NCI-H1048 (cell line): ENCODE data around the gene LACRT.

Source experiments
- DNase-seq: peaks from one replicate; lab custom pipeline; 2025; lab: John Stamatoyannopoulos, UW

The LACRT gene

DNA sequence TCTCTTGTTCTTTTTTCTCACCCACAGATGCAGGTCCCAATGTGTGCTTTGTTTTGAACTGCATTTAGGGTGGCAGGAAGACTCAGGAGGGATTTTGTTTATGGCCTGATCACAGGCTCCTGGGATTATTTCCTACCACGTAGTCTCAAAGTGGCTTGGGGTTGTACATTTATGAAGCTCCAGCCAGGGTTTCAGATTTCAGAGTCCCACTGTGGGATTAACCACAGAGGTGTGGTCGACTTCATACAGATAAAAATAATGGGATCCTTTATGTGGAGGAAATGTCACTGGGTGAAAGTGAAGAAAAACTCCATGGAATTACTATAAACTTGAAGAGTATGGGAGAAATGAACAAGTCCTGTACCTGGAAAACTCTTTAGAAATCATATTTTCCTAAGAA, 32.0 kb downstream of the LACRT start:
- no peak for DNase-seq

DNA sequence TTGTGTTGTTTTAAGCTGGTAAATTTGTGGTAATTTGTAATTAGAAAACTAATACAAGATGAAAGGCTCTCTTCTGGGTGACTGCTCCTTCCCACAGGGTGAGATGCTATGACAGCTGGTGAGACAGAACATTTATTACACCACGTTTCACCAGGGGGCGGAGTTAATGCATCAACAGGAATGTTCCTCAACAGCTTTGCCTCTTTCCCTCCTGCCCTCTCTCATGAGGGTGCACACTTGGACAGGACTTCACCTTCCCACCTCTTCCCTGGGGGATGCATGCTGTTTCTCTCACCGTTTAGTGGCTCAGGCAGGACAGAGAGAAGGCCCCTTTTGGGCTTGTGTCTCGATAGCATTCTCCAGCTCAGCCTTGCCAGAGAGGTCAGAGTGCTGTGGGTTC, 32.9 kb downstream of the LACRT start:
- no peak for DNase-seq

DNA sequence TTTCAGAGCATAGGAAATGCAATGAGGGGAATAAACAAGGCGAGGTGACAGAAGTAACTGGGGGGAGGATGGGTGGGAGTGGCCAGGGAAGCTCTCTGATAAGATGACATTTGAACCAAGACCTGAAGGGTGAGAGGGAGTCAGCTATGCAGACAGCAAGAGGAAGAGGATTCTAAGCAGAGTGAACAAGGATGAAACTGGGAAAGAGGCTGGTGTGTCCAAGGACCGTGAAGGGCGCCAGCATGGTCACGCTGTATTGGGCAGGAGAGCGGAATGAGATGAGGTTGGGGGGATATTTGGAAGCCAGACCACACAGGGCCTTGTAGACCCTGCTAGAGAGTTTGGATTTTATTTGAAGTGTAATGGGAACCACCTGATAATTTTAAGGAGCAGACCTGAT, 35.7 kb downstream of the LACRT start:
- no peak for DNase-seq

DNA sequence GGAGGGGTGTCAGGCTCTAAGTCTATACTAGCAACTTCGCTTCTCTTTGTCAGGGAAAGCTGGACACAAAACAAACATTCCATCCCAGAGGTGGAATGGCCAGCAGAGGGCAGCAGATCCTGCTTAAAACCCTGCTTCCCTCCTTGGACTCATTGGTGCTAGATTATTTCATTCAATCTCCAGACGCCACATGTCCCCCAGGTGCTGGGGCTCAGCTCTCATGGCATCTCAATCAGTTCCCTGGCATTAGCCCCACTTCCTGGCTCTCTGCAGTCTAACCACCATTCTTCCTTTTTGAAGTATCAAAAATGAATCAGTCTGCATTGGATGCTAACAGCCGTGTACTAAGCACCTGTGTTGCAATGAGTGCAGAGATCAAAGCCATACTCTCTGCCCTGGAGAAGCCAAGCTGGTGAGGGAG, 38.2 kb downstream of the LACRT start:
- DNase-seq, result no peak

DNA sequence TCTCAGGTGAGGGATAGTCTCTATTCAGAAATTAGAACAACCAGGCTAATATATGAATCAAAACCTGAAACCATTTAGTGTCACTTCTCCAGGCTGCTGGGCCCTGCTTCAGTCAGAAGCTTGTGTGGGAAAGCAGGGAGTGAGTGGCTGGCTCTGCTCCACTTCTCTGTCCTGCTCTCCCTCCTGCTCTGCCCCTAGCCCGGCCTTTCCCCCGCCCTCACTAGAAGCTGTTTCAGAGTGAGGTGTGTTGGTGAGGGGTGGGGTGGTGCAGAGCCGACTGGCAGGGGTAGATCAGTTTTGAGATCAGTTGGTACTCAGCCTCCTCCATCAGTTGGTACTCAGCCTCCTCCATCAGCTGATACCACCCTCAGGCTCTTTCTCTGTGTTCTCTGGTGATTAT, 39.2 kb downstream of the LACRT start:
- DNase-seq, result no peak

DNA sequence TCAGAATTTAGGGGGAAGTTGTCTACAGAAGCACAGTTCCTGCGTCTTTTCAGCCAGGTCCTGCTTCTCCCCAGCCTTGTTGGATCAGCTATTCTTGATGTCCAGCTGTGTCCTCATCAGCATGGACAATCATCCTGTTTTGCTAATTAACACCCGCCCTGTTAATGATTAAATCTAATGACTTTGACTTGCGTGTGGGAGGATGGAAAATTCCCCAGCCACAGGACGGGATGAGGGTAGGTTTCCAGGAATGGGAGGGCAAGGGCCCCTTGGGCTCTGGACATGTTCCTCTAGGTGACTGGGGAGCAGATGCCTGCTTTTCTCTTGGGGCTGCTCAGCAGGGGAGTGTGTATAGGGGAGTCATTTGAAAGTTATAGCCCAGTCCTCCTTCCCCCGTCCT, 41.0 kb downstream of the LACRT start:
- DNase-seq, result no peak

DNA sequence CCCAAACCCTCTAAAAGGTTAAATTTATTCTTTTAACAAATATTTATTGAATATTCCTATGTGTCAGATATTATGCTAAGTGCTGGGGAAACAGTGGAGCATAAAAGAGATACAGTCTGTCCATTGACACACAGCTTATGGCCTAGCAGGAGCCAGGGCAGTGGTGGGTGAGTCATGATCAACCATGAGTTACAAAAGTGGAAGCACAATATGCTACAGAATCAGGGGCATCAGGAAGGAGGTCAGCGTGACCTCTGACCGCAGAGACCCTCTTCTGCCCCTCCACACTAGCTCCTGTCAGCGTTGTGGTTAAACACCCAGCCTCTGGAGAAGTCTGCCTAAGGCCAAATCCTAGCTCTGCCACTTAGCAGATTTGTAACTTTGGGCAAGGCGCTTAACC, 41.6 kb downstream of the LACRT start:
- DNase-seq, result no peak

DNA sequence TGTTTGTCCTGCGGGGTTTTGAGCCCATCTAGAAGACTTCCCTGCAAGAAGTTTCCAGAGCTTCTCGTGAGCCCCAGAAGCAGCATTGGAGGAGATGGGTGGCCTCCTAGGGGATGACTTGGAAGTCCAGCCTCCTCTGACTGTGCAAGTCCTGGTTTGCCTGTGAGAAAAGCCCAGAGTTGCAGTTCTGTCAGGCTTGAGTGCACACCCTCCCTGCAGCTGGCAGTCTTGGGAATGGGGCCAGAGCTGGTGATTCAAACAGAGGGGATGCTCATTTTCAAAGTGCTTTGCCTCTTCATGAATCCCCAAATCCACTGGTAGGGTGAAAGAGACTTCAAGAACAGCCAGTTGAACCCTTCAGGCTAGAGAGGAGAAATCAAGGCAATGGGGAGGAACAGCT, 42.4 kb downstream of the LACRT start:
- DNase-seq, result no peak

DNA sequence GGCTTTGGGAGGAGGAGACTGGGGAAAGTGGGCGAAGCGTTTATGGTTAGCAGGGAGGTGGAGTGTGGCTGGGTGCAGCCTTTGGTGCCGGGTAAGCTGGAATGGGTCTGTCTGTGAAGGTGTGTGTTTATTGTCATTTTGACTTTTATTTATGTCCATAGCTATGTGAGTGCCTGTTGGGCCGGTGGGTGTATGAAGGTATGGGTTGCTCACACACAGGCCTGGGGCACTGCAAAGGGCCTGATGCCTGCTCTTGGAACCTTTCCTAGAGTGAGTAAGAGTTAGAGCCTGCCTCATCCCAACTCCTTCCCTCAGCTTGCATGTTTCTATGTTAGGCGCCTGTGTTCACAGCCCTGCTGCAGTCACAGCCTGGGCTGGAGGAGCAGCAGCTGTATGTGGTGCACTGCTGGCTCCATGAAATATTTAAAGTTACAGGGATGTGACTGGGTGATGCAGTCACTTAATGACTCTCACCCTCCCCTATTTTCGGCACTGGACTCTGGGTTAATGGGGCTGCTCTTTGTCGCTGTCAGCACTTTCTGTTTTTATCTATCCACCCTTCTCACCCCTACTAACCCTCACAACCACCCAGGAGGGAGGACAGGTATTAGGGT, 43.6 kb downstream of the LACRT start:
- no peak for DNase-seq

DNA sequence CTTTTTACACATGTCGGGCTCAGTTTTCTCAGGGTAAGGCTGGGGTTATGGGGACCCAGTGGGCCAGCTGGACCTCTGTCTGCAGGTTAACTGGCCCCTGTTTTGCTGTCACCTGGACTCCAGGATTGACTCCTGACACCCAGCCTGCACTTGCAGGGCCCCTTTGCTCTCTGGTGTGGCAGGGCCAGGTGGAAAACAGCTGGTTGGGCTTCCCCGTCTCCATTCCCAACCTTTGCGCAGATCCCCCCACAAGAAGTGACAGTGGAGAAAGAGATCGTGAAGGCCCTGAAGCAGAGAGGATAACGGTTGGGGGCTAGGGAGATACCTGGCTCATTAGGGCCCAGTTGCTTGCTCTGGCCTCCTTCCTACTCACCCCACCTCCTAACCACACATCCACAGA, 44.7 kb downstream of the LACRT start:
- no peak for DNase-seq

DNA sequence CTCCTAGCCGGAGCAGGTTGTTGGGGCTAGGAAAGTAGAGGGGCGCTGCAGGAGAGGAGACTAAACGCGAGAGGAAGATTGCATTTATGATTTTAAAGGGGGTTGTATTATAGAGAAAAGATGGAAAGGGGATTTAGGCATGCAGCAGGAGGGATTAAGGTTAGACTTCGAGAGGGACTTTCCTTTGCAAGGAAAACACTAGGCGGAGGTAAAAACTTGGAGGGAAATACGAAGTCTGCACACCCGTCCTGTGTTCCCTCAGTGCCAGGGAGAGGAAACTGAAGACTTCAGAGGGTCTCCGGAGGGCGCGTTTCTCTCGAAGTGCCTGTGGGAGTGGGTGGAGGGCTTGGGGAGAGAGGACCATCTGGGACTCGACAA, 45.8 kb downstream of the LACRT start:
- DNase-seq, result no peak

DNA sequence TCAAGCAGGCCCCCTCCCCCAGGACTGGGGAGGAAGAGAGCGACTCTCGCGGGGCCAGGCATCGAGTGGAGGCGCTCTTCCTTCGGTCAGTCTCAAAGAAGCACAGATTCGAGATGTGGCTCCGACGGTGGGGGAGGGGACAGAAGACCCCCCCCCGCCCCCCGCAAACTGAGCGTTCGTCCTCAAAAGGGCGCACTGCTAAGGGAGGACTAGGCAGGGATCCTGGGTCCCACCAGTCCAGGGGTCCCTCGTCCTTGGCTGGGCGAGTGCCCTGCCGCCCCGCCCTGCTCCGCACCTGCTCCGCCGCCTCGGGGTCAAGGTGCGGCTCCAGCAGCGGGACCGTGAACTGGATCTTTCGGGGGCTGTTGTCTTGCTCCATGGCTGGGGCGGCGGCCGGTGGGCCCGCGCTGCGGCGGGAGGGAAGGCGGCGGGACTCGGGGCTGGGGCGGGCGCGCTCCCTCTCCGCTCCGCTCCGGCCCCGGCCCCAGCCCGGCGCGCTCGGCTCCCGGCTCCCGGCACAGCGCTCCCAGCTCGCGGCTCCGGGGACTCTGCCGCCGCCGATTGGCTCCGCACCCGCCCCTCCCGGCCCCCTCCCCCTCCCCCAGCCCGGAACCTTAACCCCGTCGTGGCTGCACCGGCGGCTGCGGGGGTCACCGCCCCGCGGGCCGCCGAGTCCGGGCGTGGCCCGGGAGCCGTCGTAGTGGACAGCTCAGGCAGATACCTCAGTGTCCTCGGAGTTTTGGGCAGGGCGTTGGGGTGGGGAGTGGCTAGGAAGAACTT, 46.4 kb downstream of the LACRT start, which contains the start of gene PPP1R1A:
Gene PPP1R1A, minus strand, starts transcription at position 550 of the 780 bp plus-strand sequence. Its CDS starts 171 bp downstream, at position 379.
- no peak for DNase-seq

DNA sequence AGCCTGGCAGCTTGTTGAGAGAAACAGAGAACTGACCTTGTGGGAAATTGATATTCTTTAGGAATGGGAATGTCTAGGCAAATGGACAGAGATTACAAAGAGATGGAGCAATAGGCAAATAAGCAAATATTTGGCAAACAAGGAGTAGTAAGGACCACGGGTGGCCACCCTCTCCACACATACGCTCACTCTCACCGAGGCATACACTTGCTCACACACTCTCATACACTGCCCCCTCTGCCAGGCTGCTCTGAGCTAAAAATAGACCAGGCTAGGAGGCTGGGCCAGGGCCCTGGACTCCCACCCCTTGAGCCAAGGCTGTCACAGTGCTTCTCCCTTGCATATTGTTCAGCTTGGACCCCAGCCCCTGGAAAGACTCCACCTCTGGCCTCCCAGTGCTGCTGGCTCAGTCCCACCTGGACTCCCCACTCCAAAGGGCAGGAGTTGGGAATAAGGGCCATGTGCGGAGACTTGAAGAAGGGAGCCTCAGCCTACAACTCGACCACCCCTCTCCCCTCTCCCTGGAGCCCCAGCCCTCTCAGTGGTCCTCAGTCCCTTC, 47.3 kb downstream of the LACRT start:
- no peak for DNase-seq

DNA sequence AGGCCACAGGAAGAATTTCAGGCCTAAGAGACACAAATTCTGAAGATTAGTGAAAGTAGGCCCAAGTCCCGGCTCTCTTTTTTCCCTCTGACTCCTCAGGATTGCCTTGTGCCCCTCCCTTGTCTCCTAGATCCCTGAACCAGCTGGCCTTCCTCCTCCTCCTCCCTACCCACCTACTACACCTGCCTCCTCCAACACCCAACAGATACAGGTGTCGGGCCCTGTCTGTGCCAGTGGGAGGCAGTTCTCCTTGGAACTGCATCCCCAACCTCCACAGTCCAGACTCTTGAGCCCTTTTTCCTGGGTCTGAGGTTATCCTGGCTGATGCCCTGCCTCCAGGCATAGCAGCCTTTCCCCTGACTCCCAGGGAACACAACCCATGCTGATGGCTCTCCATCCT, 48.1 kb downstream of the LACRT start:
- no peak for DNase-seq

DNA sequence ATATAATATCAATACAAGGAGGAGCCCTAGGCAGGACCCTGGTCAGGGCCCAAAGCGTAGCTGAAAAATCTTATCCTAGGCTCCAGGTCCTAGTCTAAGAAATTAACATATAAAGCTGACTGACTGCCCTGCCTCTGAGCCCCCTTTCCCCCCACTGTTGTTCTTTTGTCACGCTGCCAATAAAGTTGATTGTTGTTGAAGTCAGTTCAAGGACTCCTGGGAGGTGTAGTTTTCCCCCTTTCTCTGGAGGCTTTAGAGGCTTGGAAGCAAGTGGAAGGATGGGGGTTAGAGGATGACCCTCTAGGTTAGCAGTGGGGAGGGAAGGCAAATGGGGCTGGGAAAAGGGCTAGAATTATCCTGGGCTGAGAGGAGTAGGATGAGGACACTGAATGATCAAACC, 49.5 kb downstream of the LACRT start:
- no peak for DNase-seq

DNA sequence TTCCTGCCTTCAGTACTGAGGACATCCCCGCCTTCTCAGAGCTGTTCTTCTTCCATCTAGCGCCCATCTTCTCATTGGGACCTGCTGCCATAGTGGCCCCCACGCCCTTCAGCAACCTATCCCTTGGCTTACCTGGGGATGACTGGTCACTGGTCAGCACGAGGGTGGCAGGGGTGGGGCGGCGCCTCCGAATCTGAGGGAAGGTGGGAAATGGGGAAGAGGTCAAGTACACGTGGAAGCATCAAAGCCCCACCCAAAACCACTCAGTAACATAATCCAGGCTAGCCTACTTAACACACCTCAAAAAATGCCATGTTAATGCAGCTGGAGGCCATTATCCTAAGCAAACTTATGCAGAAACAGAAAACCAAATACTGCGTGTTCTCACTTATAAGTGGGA, 50.6 kb downstream of the LACRT start:
- no peak for DNase-seq

DNA sequence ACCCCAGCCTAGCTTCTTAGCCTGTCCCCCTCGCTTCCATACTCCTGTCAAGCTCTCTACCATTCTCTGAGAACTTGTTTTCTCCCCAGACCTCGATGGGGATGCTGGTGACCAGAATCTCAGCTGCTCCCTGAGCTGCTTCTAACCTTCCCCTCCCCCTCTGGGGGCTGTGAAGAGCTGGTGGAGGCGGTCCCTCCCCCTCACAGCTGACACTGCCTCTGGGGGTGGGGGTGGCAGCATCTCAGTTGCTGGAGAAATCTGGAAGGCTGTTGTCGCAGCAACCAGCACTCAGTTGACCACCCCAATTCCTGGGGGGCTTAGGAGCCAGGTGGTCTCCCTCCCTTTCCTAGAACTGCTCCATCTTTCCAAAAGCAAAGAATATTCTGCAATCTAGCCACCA, 51.0 kb downstream of the LACRT start:
- no peak for DNase-seq

DNA sequence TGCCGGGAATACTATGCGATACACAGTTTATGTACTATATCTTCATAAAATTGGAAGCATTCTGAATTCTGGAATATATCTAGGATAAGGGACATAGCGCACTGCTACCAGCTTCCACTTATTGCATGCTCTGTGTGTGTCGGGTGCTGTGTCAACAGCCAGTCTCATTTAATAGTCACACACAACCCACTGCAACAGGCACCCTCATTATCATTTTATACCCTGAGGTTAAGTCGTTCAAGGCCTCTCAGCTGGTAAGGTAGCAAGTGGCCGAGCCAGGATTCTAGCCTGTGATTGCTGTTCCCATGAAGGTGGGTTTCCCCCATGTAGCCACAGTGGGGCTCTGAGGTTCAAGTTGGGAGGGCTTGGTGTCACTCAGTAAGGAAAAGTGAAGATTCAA, 53.3 kb downstream of the LACRT start:
- DNase-seq, result no peak
